HepG2 (cell line): Measurements from ENCODE around the gene SLC9A9.

Experiments used
- BRD4 ChIP-seq: sonication (generic); formaldehyde crosslinking; IDR thresholded peaks from 2 replicates; pipeline ENCODE4 v1.4.0; 2020; ENCODE audit warnings: missing genetic modification reagents
- CTCF ChIP-seq: sonication (generic); formaldehyde crosslinking; IDR thresholded peaks from 2 replicates; pipeline ENCODE4 v1.5.0; 2020; ENCODE audit warnings: mild to moderate bottlenecking, missing genetic modification reagents, moderate library complexity
- IRF1 ChIP-seq: sonication (generic); formaldehyde crosslinking; IDR thresholded peaks from 2 replicates; pipeline ENCODE4 v1.4.0; 2020; ENCODE audit warnings: low read depth, mild to moderate bottlenecking, missing genetic modification reagents
- LCORL ChIP-seq, 2 experiments: fragments of 450-650 bp in 1 of 2; sonication (generic) in 1 of 2; formaldehyde crosslinking in 1 of 2; IDR thresholded peaks; 2 replicates each; pipeline versions ENCODE4 v1.5.0 to v1.6.1; 2017 to 2020; ENCODE audit warnings: antibody characterized with exemption in 1 of 2, missing genetic modification reagents in 1 of 2
- MXI1 ChIP-seq: IDR thresholded peaks from 3 replicates; pipeline ENCODE4 v1.6.1; 2012; ENCODE audit warnings: low read depth, low read length, inconsistent platforms, borderline replicate concordance
- NFATC3 ChIP-seq: sonication (generic); formaldehyde crosslinking; IDR thresholded peaks from 2 replicates; pipeline ENCODE4 v1.5.1; 2020; ENCODE audit warnings: mild to moderate bottlenecking, missing genetic modification reagents
- SRSF1 ChIP-seq: fragments of 200-400 bp; formaldehyde crosslinking; optimal IDR thresholded peaks from 2 replicates; pipeline ENCODE3; 2017; ENCODE audit warnings: mild to moderate bottlenecking, low read depth, low read length, moderate library complexity
- USF2 ChIP-seq, 2 experiments: sonication (generic) in 1 of 2; formaldehyde crosslinking in 1 of 2; IDR thresholded peaks; 2 replicates each; pipeline versions ENCODE4 v1.5.1 to v1.6.1; 2011 to 2020; ENCODE audit warnings: borderline replicate concordance in 1 of 2, low read depth in 1 of 2, low read length in 1 of 2, mild to moderate bottlenecking in 1 of 2, missing genetic modification reagents in 1 of 2, moderate library complexity in 1 of 2
- ZBTB42 ChIP-seq: sonication (generic); formaldehyde crosslinking; IDR thresholded peaks from 2 replicates; pipeline ENCODE4 v1.5.0; 2020; ENCODE audit warnings: mild to moderate bottlenecking, missing genetic modification reagents
- ZBTB49 ChIP-seq: sonication (generic); formaldehyde crosslinking; IDR thresholded peaks from 2 replicates; pipeline ENCODE4 v1.4.0; 2020; ENCODE audit warnings: missing genetic modification reagents, borderline replicate concordance
- ZNF609 ChIP-seq: sonication (generic); formaldehyde crosslinking; IDR thresholded peaks from 2 replicates; pipeline ENCODE4 v1.4.0; 2020; ENCODE audit warnings: mild to moderate bottlenecking, missing genetic modification reagents, borderline replicate concordance
- ZNF639 ChIP-seq: conservative IDR thresholded peaks from 2 replicates; pipeline ENCODE4 v1.6.1; 2018; ENCODE audit warnings: missing genetic modification reagents
- ZNF713 ChIP-seq: sonication (generic); formaldehyde crosslinking; IDR thresholded peaks from 2 replicates; pipeline ENCODE4 v1.4.0; 2020; ENCODE audit warnings: mild to moderate bottlenecking, missing genetic modification reagents

GRCh38 chr3:143358793-143359491 is 489.3 kb downstream of the SLC9A9 start:
- no peak for TF ChIP-seq LCORL (IDR thresholded peaks at IDR 0.05)
- no peak for TF ChIP-seq LCORL (CRISPR knock-in tag; IDR thresholded peaks at IDR 0.05)
- TF ChIP-seq USF2 (IDR thresholded peaks at IDR 0.05; ENCODE audit: low read depth, low read length) = no peak
- TF ChIP-seq USF2 (CRISPR knock-in tag; IDR thresholded peaks at IDR 0.05; ENCODE audit: borderline replicate concordance) = no peak
- no peak for TF ChIP-seq ZNF713 (CRISPR knock-in tag)
- no peak for TF ChIP-seq ZBTB49 (CRISPR knock-in tag)
- TF ChIP-seq ZNF609 (CRISPR knock-in tag) = no peak
- no peak for TF ChIP-seq ZBTB42 (CRISPR knock-in tag)
- no peak for TF ChIP-seq SRSF1
- no peak for TF ChIP-seq ZNF639 (CRISPR knock-in tag)
- TF ChIP-seq NFATC3 (CRISPR knock-in tag) = no peak
- no peak for TF ChIP-seq IRF1 (CRISPR knock-in tag)
- TF ChIP-seq MXI1 = no peak
- no peak for TF ChIP-seq BRD4 (CRISPR knock-in tag)
- no peak for TF ChIP-seq CTCF
